C4-2B (cell line): ENCODE measurements around the gene PNLDC1.
"Not testable (repeated sequence)": the region's sequence is repeated elsewhere in the genome, so short reads cannot be mapped to it uniquely, and the experiment has no call there.

Experiments used
- H3K27ac ChIP-seq: fragments of 450-650 bp; 2 replicates; pipeline ENCODE4 v1.5.1; 2017
- ZFX ChIP-seq: fragments of 450-650 bp; IDR thresholded peaks from 2 replicates; pipeline ENCODE4 v1.6.1; 2017
- TF ChIP-seq, protein P1 (sequence below): fragments of 450-650 bp; conservative IDR thresholded peaks from 2 replicates; pipeline ENCODE4 v1.5.1; 2017; ENCODE audit warnings: mild to moderate bottlenecking

PNLDC1 gene

DNA sequence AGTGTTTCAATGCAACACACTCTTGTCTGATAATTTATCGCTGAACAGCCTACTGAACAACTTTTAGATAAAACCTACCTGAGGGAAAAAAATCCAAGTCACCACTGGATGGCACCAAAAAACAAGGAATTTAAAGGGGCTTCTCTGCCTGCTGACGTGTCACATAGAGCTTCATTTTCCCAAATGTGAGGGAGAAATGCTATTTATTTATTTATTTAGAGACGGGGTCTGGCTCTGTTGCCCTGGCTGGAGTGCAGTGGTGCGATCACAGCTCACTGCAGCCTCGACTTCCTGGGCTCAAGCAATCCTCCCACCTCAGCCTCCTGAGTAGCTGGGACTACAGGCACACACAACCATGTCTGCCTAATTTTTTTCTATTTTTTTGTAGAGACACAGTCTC is 63.3 kb downstream of the PNLDC1 start:
- H3K27ac ChIP-seq = not testable (repeated sequence)
- TF ChIP-seq, protein P1, sequence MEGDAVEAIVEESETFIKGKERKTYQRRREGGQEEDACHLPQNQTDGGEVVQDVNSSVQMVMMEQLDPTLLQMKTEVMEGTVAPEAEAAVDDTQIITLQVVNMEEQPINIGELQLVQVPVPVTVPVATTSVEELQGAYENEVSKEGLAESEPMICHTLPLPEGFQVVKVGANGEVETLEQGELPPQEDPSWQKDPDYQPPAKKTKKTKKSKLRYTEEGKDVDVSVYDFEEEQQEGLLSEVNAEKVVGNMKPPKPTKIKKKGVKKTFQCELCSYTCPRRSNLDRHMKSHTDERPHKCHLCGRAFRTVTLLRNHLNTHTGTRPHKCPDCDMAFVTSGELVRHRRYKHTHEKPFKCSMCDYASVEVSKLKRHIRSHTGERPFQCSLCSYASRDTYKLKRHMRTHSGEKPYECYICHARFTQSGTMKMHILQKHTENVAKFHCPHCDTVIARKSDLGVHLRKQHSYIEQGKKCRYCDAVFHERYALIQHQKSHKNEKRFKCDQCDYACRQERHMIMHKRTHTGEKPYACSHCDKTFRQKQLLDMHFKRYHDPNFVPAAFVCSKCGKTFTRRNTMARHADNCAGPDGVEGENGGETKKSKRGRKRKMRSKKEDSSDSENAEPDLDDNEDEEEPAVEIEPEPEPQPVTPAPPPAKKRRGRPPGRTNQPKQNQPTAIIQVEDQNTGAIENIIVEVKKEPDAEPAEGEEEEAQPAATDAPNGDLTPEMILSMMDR = peak; percentile 49

GRCh38 chr6:159865226-159865920 is 65.3 kb downstream of the PNLDC1 start:
- no peak overlapping the region for H3K27ac ChIP-seq
- TF ChIP-seq, protein P1 = no peak
- TF ChIP-seq ZFX = no peak

DNA sequence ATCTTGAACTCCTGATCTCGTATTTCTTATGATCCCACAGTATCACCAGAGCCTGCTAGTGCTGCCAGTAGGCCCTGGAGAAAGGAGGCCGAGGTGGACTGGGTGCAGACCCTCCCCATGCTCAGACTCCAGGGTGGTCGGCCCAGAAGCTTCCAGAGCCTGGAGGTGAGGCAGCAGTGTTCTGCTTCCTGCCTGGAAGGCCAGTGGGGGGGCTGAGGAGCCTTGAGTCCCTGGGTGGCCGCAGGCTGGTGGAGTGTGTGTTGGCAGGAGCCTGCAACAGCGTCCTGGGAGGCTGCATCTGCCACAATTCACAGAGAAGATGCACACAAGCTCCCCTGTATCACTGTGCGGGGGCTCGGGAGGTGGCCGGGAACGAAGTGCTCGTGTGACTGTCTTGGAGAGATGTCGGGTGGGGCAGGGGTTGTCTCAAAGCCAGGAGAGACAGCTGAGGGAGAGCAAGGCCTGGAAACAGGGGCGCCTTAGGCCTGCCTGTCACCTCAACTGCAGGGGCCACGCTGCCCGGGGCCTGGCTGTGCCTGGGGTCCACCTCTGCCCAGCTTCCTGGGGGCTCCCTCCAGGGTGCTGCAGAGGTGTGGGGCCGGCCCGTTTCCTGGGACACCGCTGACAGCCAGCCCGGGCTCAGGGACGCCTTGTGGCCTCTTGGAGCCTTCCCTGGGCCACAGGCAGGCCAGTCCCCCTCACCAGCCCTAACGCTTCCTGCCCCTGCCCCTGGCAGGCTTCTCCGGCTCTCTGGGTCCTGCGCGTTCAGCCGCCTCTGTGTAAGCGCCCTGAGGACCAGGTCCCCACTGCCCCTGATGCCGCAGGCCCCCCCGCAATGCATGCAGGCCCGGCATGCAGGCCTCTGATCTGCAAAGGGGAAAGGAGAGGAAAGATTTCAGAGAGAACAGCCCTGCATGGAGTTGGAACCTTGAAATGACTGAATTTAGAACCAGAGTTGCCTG is 66.5 kb downstream of the PNLDC1 start:
- H3K27ac ChIP-seq = no peak overlapping the region

More for the DNA sequence above, 66.5 kb downstream of the PNLDC1 start:
- TF ChIP-seq, protein P1 = no peak
- TF ChIP-seq ZFX = no peak
